ENCODE data around the gene NELL1. TPM values are rescaled to one million over a fixed set of nuclear protein-coding genes. Genes with fewer than 3 reads are reported as not detected.

Gene NELL1
- total RNA-seq, 1 experiment from 2014 or later = 2.6 TPM

GRCh38 chr11:21278840-21279239, 609.5 kb downstream of the NELL1 start:
- H3K4me3 ChIP-seq (ENCODE audit: insufficient read depth, low read depth, low read length) = no peak overlapping the region
- no peaks in the 10 kb centered on the region for H3K27me3 ChIP-seq (ENCODE audit: control insufficient read depth, insufficient read depth, low read length)
- no peaks in the 10 kb centered on the region for H3K36me3 ChIP-seq (replicated peaks; ENCODE audit: control insufficient read depth, insufficient read depth, low read length)
- DNase-seq = no peak

- Histone ChIP-seq H3K4me3 (ENCODE audit: insufficient read depth, low read depth, low read length) (no peak overlapping the region), H3K36me3 (replicated peaks; ENCODE audit: control insufficient read depth, insufficient read depth, low read length) (no peaks in the 10 kb centered on the region), H3K27me3 (ENCODE audit: control insufficient read depth, insufficient read depth, low read length) (no peaks in the 10 kb centered on the region)
- no peak for DNase-seq
These were observed 615.7 kb downstream of the NELL1 start for GRCh38 chr11:21285104-21285503.

GRCh38 chr11:21289686-21290085, 620.3 kb downstream of the NELL1 start:
- Histone ChIP-seq H3K4me3 (ENCODE audit: insufficient read depth, low read depth, low read length) (no peak overlapping the region), H3K36me3 (replicated peaks; ENCODE audit: control insufficient read depth, insufficient read depth, low read length) (no peaks in the 10 kb centered on the region), H3K27me3 (ENCODE audit: control insufficient read depth, insufficient read depth, low read length) (no peaks in the 10 kb centered on the region)
- no peak for DNase-seq

GRCh38 chr11:21295508-21295907, 626.1 kb downstream of the NELL1 start:
- no peaks in the 10 kb centered on the region for H3K36me3 ChIP-seq (replicated peaks; ENCODE audit: control insufficient read depth, insufficient read depth, low read length)
- DNase-seq = no peak
- H3K27me3 ChIP-seq (ENCODE audit: control insufficient read depth, insufficient read depth, low read length) = no peaks in the 10 kb centered on the region

GRCh38 chr11:21301981-21302380, 632.6 kb downstream of the NELL1 start:
- no peaks in the 10 kb centered on the region for H3K36me3 ChIP-seq (replicated peaks; ENCODE audit: control insufficient read depth, insufficient read depth, low read length)
- DNase-seq = no peak
- no peaks in the 10 kb centered on the region for H3K27me3 ChIP-seq (ENCODE audit: control insufficient read depth, insufficient read depth, low read length)
- H3K4me3 ChIP-seq (ENCODE audit: insufficient read depth, low read depth, low read length) = no peak overlapping the region

More at GRCh38 chr11:21295508-21295907, 626.1 kb downstream of the NELL1 start:
- H3K4me3 ChIP-seq (ENCODE audit: insufficient read depth, low read depth, low read length) = no peak overlapping the region

DNA sequence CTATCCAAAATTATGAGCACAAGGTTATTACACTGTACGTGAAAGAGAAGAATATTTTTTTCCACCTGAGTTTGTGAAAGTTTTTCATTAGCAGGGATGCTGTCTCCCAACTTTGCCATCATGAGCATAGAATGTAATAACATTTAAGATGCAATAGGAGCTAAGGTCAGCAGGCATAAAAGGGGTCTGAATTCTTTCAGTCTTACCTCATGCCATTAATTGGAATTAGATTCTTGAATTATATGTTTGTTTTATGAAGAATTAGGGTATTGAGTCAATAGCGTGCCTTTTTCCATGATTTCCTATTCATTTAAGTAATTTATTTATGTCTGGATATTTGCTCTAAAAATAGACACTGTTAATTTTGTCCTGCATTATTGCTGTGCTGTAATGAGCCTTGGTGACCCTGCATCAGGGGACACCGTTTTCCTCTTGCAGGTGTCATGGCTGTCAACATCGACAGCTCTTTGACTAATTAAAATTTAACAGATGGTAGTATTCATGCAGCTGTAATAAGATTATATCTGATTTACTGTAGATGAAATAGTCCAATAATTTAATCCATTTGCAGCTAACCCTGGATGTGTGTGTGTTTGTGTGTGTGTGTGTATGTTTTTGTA, 637.5 kb downstream of the NELL1 start:
- no peak overlapping the region for H3K4me3 ChIP-seq (ENCODE audit: insufficient read depth, low read depth, low read length)
- no peak for DNase-seq
- no peaks in the 10 kb centered on the region for H3K27me3 ChIP-seq (ENCODE audit: control insufficient read depth, insufficient read depth, low read length)
- H3K36me3 ChIP-seq (replicated peaks; ENCODE audit: control insufficient read depth, insufficient read depth, low read length) = no peaks in the 10 kb centered on the region

- H3K4me3 ChIP-seq (ENCODE audit: insufficient read depth, low read depth, low read length) = no peak overlapping the region
These were observed 638.5 kb downstream of the NELL1 start for GRCh38 chr11:21307874-21308273.

GRCh38 chr11:21316591-21316990, 647.2 kb downstream of the NELL1 start:
- no peaks in the 10 kb centered on the region for H3K36me3 ChIP-seq (replicated peaks; ENCODE audit: control insufficient read depth, insufficient read depth, low read length)
- H3K27me3 ChIP-seq (ENCODE audit: control insufficient read depth, insufficient read depth, low read length) = no peaks in the 10 kb centered on the region
- no peak for DNase-seq
- no peak overlapping the region for H3K4me3 ChIP-seq (ENCODE audit: insufficient read depth, low read depth, low read length)

More at GRCh38 chr11:21307874-21308273, 638.5 kb downstream of the NELL1 start:
- H3K27me3 ChIP-seq (ENCODE audit: control insufficient read depth, insufficient read depth, low read length) = no peaks in the 10 kb centered on the region
- DNase-seq = no peak
- no peaks in the 10 kb centered on the region for H3K36me3 ChIP-seq (replicated peaks; ENCODE audit: control insufficient read depth, insufficient read depth, low read length)

- DNase-seq = no peak
- H3K27me3 ChIP-seq (ENCODE audit: control insufficient read depth, insufficient read depth, low read length) = no peaks in the 10 kb centered on the region
- H3K36me3 ChIP-seq (replicated peaks; ENCODE audit: control insufficient read depth, insufficient read depth, low read length) = no peaks in the 10 kb centered on the region
- H3K4me3 ChIP-seq (ENCODE audit: insufficient read depth, low read depth, low read length) = no peak overlapping the region
These were observed 651.7 kb downstream of the NELL1 start for GRCh38 chr11:21321072-21321471.

DNA sequence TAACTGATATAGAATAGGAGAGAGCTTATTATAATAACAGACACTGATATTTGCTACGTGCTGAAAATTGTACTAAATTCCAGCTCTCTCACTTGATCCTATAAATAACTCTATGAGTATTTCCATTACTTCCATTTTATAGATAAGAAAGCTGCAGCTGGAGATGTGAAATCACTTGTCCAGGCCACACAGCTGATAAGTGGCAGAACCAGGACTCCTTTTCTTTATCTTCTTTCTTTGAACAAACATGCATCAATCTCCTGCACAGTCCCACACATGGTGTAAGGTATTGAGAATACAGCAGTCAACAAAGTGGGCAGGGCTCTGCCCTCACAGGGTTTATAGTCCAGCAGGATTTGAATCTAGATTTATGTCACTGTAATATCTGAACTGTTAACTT, 652.1 kb downstream of the NELL1 start:
- H3K36me3 ChIP-seq (replicated peaks; ENCODE audit: control insufficient read depth, insufficient read depth, low read length) = no peaks in the 10 kb centered on the region
- H3K27me3 ChIP-seq (ENCODE audit: control insufficient read depth, insufficient read depth, low read length) = no peaks in the 10 kb centered on the region
- DNase-seq = no peak
- no peak overlapping the region for H3K4me3 ChIP-seq (ENCODE audit: insufficient read depth, low read depth, low read length)

DNA sequence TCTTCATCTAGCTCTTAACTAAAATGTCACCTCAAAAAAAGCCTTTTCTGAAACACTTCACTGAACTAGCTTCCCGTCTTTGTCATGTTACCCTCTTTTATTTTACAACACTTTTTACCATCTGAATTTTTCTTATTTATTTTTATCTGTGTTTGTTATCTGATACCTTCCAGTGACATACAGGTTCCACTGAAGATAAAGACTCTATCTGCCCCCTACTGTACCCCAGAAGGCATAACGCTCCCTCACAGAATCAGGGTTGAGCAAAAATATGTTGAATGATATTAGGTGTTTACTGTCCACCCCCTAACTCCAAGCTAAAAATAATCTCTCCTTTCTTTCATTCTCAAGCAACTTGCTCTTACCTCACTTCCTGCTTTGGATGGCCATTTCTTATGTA, 654.2 kb downstream of the NELL1 start:
- Histone ChIP-seq H3K36me3 (replicated peaks; ENCODE audit: control insufficient read depth, insufficient read depth, low read length) (no peaks in the 10 kb centered on the region), H3K27me3 (ENCODE audit: control insufficient read depth, insufficient read depth, low read length) (no peaks in the 10 kb centered on the region), H3K4me3 (ENCODE audit: insufficient read depth, low read depth, low read length) (no peak overlapping the region)
- no peak for DNase-seq

GRCh38 chr11:21343204-21343603, 673.8 kb downstream of the NELL1 start:
- no peak for DNase-seq
- no peaks in the 10 kb centered on the region for H3K27me3 ChIP-seq (ENCODE audit: control insufficient read depth, insufficient read depth, low read length)
- no peak overlapping the region for H3K4me3 ChIP-seq (ENCODE audit: insufficient read depth, low read depth, low read length)
- no peaks in the 10 kb centered on the region for H3K36me3 ChIP-seq (replicated peaks; ENCODE audit: control insufficient read depth, insufficient read depth, low read length)

GRCh38 chr11:21346361-21346760, 677.0 kb downstream of the NELL1 start:
- H3K4me3 ChIP-seq (ENCODE audit: insufficient read depth, low read depth, low read length) = no peak overlapping the region
- H3K27me3 ChIP-seq (ENCODE audit: control insufficient read depth, insufficient read depth, low read length) = no peaks in the 10 kb centered on the region
- no peaks in the 10 kb centered on the region for H3K36me3 ChIP-seq (replicated peaks; ENCODE audit: control insufficient read depth, insufficient read depth, low read length)
- no peak for DNase-seq

DNA sequence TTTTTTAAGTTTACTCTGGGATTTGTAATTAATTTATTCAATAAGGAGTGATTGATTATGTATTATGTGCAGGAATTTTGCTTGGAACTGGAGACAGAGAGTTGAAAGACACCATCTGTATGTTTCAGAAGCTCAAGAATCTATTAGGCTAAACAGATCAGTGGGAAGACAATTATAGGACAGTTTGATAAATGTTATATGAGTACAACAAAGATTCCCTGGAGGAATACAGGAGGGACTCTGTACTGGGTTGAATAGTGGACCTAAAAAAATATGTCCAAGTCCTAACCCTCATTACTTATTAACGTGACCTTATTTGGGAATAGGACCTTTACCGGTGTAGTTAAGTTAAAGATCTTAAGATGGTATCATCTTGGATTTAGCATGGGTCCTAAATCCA, 681.2 kb downstream of the NELL1 start:
- Histone ChIP-seq H3K27me3 (ENCODE audit: control insufficient read depth, insufficient read depth, low read length) (no peaks in the 10 kb centered on the region), H3K4me3 (ENCODE audit: insufficient read depth, low read depth, low read length) (no peak overlapping the region), H3K36me3 (replicated peaks; ENCODE audit: control insufficient read depth, insufficient read depth, low read length) (no peaks in the 10 kb centered on the region)
- no peak for DNase-seq

- no peaks in the 10 kb centered on the region for H3K36me3 ChIP-seq (replicated peaks; ENCODE audit: control insufficient read depth, insufficient read depth, low read length)
- no peaks in the 10 kb centered on the region for H3K27me3 ChIP-seq (ENCODE audit: control insufficient read depth, insufficient read depth, low read length)
- no peak for DNase-seq
- H3K4me3 ChIP-seq (ENCODE audit: insufficient read depth, low read depth, low read length) = no peak overlapping the region
These were observed 684.0 kb downstream of the NELL1 start for GRCh38 chr11:21353425-21353824.

Measured in H7 (cell line).